OCI-LY3 (cell line): ENCODE results near the gene CR1L.

Source experiments
- H2AFZ ChIP-seq: fragments of 200-600, 300-600 bp; shearing (Covaris generic); 2 replicates; pipeline ENCODE4 v1.6.0; 2014; ENCODE audit warnings: antibody characterized with exemption, low read depth, low read length
- H3K27ac ChIP-seq: fragments of 200-600, 300-600 bp; sonication (generic); 2 replicates; pipeline ENCODE4 v1.5.1; 2014; ENCODE audit warnings: mild to moderate bottlenecking, low read length, moderate library complexity, mixed read lengths
- H3K27me3 ChIP-seq: fragments of 200-600, 300-600 bp; sonication (generic); 2 replicates; pipeline ENCODE4 v1.6.1; 2014; ENCODE audit warnings: low read depth, low read length, mixed read lengths
- H3K36me3 ChIP-seq: fragments of 200-600, 300-600 bp; sonication (generic); replicated peaks from 2 replicates; pipeline ENCODE3; 2014; ENCODE audit warnings: low read depth, low read length, mixed read lengths
- H3K4me1 ChIP-seq: fragments of 300-600, 200-600 bp; sonication (generic); 2 replicates; pipeline ENCODE4 v1.6.1; 2014; ENCODE audit warnings: low read length, mixed read lengths
- H3K4me2 ChIP-seq: fragments of 200-600, 300-600 bp; sonication (generic); 2 replicates; pipeline ENCODE4 v1.6.1; 2014; ENCODE audit warnings: low read length, mixed read lengths
- H3K4me3 ChIP-seq: fragments of 300-600, 200-600 bp; sonication (generic); 2 replicates; pipeline ENCODE4 v1.5.1; 2014; ENCODE audit warnings: antibody characterized with exemption, mild to moderate bottlenecking, low read length, moderate library complexity
- H3K79me2 ChIP-seq: fragments of 300-600, 200-600 bp; shearing (Covaris generic); 2 replicates; pipeline ENCODE4 v1.6.1; 2014; ENCODE audit warnings: mild to moderate bottlenecking, low read length, mixed read lengths
- H3K9ac ChIP-seq: fragments of 300-600, 200-600 bp; shearing (Covaris generic); 2 replicates; pipeline ENCODE4 v1.6.0; 2014; ENCODE audit warnings: mild to moderate bottlenecking, low read length, moderate library complexity
- H3K9me3 ChIP-seq: fragments of 200-600, 300-600 bp; shearing (Covaris generic); 2 replicates; pipeline ENCODE4 v1.6.1; 2014; ENCODE audit warnings: low read length, mixed read lengths; ENCODE audit not compliant: insufficient read depth
- H4K20me1 ChIP-seq: fragments of 200-600, 300-600 bp; sonication (generic); 2 replicates; pipeline ENCODE4 v1.6.1; 2016; ENCODE audit warnings: low read length, mixed read lengths; ENCODE audit not compliant: insufficient read depth
- CTCF ChIP-seq: fragments of 200-600, 300-600 bp; sonication (generic); IDR thresholded peaks from 2 replicates; pipeline ENCODE4 v1.5.1; 2014; ENCODE audit warnings: antibody characterized with exemption, low read length, low read depth
- EZH2phosphoT487 ChIP-seq: fragments of 200-600 bp; shearing (Covaris generic); IDR thresholded peaks from 2 replicates; pipeline ENCODE4 v1.6.1; 2018; ENCODE audit warnings: antibody characterized with exemption, mixed run types, low read depth

CR1L gene

GRCh38 chr1:207669528-207670009, 24.6 kb downstream of the CR1L start:
- no peaks in the 10 kb centered on the region for H3K79me2 ChIP-seq
- H3K9ac ChIP-seq: no peak overlapping the region
- H3K4me1 ChIP-seq: peaks cover 16% of the 10 kb centered on the region; the same call in 1 of the 2 replicates
- no peak overlapping the region for H2AFZ ChIP-seq
- no peak for TF ChIP-seq EZH2phosphoT487
- TF ChIP-seq CTCF: no peak
- no peak overlapping the region for H3K27ac ChIP-seq
- peaks cover 46% of the 10 kb centered on the region for H3K27me3 ChIP-seq
- no peak overlapping the region for H3K4me2 ChIP-seq
- no peaks in the 10 kb centered on the region for H3K9me3 ChIP-seq
- no peak overlapping the region for H3K4me3 ChIP-seq
- H3K36me3 ChIP-seq: no peaks in the 10 kb centered on the region
- no peaks in the 10 kb centered on the region for H4K20me1 ChIP-seq

- H4K20me1 ChIP-seq: no peaks in the 10 kb centered on the region
- no peak overlapping the region for H3K9ac ChIP-seq
- peaks cover 46% of the 10 kb centered on the region for H3K27me3 ChIP-seq
- no peak overlapping the region for H3K27ac ChIP-seq
- no peak overlapping the region for H3K4me3 ChIP-seq
- no peak overlapping the region; the same call in 1 of the 2 replicates for H3K4me2 ChIP-seq
- H3K4me1 ChIP-seq: peaks cover 16% of the 10 kb centered on the region; the same call in 1 of the 2 replicates
- TF ChIP-seq EZH2phosphoT487: no peak
- TF ChIP-seq CTCF: no peak
- no peak overlapping the region for H2AFZ ChIP-seq
- no peaks in the 10 kb centered on the region for H3K9me3 ChIP-seq
- H3K79me2 ChIP-seq: no peaks in the 10 kb centered on the region
- no peaks in the 10 kb centered on the region for H3K36me3 ChIP-seq
These were observed 25.3 kb downstream of the CR1L start for GRCh38 chr1:207670192-207670591.

- H3K27ac ChIP-seq: no peak overlapping the region
These were observed 26.1 kb downstream of the CR1L start for GRCh38 chr1:207670997-207671396.

GRCh38 chr1:207672522-207673130, 27.7 kb downstream of the CR1L start:
- Histone ChIP-seq H3K4me2 (peak overlapping the region; percentile 2; the same call in 1 of the 2 replicates), H3K4me1 (peaks cover 16% of the 10 kb centered on the region; the same call in 1 of the 2 replicates), H3K27ac (no peak overlapping the region), H3K9me3 (no peaks in the 10 kb centered on the region), H2AFZ (no peak overlapping the region), H3K4me3 (no peak overlapping the region), H3K9ac (no peak overlapping the region), H3K79me2 (no peaks in the 10 kb centered on the region), H4K20me1 (no peaks in the 10 kb centered on the region), H3K36me3 (no peaks in the 10 kb centered on the region), H3K27me3 (peaks cover 33% of the 10 kb centered on the region)
- no peak for TF ChIP-seq EZH2phosphoT487
- peak; percentile 94 for TF ChIP-seq CTCF

More at GRCh38 chr1:207670997-207671396, 26.1 kb downstream of the CR1L start:
- Histone ChIP-seq H2AFZ (no peak overlapping the region), H3K9ac (no peak overlapping the region), H3K27me3 (peaks cover 44% of the 10 kb centered on the region), H3K4me1 (peaks cover 16% of the 10 kb centered on the region; the same call in 1 of the 2 replicates), H3K79me2 (no peaks in the 10 kb centered on the region), H4K20me1 (no peaks in the 10 kb centered on the region), H3K9me3 (no peaks in the 10 kb centered on the region), H3K4me2 (peak overlapping the region; percentile 1; the same call in 1 of the 2 replicates), H3K36me3 (no peaks in the 10 kb centered on the region), H3K4me3 (no peak overlapping the region)
- no peak for TF ChIP-seq EZH2phosphoT487
- no peak for TF ChIP-seq CTCF
